ENCODE measurements around the gene MSH5.
"Not testable (repeated sequence)": the region's sequence is repeated elsewhere in the genome, so short reads cannot be mapped to it uniquely, and the experiment has no call there.

Gene MSH5

DNA sequence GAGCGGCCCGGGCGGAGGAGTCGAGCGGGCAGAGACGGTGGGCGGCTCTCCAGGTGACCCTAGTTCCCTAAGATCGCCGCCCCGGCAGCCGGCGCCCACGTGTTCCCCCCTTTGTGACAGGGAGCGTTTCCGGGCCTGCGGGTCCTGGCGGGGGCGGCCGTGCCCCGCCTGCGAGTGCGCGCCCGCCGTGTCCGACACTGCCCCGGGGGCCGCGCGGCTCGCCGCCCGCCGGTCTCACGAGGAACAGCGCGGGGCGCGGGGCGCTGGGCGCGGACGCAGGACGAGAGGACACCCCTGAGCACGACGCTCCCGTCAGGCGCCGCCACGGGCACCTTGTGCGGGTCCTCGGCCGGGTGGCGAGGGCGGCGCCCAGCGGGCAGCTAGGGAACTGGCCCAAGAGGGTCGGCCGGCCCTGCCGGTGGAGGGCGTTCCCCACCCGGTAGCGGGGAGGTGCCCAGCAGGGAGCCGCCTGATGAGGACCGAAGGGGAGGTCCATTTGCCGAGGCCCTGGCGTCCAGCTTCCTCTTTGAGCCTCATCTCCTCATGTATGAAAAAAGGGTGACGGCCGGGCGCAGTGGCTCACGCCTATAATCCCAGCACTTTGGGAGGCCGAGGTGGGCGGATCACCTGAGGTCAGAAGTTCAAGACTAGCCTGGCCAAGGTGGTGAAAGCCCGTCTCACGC lies 56.0 kb downstream of the MSH5 start, which contains the start of gene VARS1:
VARS1 (minus strand) TSS at position 137 of the 683 bp plus-strand sequence. CDS start 535 bp downstream, outside the sequence.
- no peaks in the 10 kb centered on the region; the same call in 1 of the 2 replicates for H3K36me3 ChIP-seq (ENCODE audit: insufficient read depth)
- no peak within 1 kb of the TSS for H3K4me3 ChIP-seq (IDR thresholded peaks at IDR 0.05; ENCODE audit: insufficient read depth, low read depth, low read length)
- peak within 1 kb of the TSS; percentile 82 for H3K27ac ChIP-seq
- TF ChIP-seq, protein P1, sequence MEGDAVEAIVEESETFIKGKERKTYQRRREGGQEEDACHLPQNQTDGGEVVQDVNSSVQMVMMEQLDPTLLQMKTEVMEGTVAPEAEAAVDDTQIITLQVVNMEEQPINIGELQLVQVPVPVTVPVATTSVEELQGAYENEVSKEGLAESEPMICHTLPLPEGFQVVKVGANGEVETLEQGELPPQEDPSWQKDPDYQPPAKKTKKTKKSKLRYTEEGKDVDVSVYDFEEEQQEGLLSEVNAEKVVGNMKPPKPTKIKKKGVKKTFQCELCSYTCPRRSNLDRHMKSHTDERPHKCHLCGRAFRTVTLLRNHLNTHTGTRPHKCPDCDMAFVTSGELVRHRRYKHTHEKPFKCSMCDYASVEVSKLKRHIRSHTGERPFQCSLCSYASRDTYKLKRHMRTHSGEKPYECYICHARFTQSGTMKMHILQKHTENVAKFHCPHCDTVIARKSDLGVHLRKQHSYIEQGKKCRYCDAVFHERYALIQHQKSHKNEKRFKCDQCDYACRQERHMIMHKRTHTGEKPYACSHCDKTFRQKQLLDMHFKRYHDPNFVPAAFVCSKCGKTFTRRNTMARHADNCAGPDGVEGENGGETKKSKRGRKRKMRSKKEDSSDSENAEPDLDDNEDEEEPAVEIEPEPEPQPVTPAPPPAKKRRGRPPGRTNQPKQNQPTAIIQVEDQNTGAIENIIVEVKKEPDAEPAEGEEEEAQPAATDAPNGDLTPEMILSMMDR (conservative IDR thresholded peaks at IDR 0.05; ENCODE audit: low read depth, low read length): peak; percentile 54; the same call in 1 of the 2 replicates
- no peaks in the 10 kb centered on the region for H3K27me3 ChIP-seq (ENCODE audit: insufficient read depth, low read depth)
- H3K9ac ChIP-seq: peak within 1 kb of the TSS; percentile 95
- H4K20me1 ChIP-seq (ENCODE audit: insufficient read depth): no peaks in the 10 kb centered on the region
- H3K4me1 ChIP-seq (ENCODE audit: low read depth, poor library complexity, severe bottlenecking): peaks cover 30% of the 10 kb centered on the region
- H3K4me2 ChIP-seq: peak within 1 kb of the TSS; percentile 99
- peak within 1 kb of the TSS; percentile 67; the same call in 1 of the 2 replicates for H2AFZ ChIP-seq (ENCODE audit: low read depth)
- peaks cover 30% of the 10 kb centered on the region for H3K79me2 ChIP-seq (ENCODE audit: insufficient read depth, low read depth)

- H3K4me3 ChIP-seq (IDR thresholded peaks at IDR 0.05; ENCODE audit: insufficient read depth, low read depth, low read length): no peak overlapping the region
- TF ChIP-seq, protein P1 (conservative IDR thresholded peaks at IDR 0.05; ENCODE audit: low read depth, low read length): no peak
- no peaks in the 10 kb centered on the region for H3K27me3 ChIP-seq (ENCODE audit: insufficient read depth, low read depth)
- no peak overlapping the region for H2AFZ ChIP-seq (ENCODE audit: low read depth)
- H3K36me3 ChIP-seq (ENCODE audit: insufficient read depth): no peaks in the 10 kb centered on the region; the same call in 1 of the 2 replicates
- H3K4me1 ChIP-seq (ENCODE audit: low read depth, poor library complexity, severe bottlenecking): peaks cover 21% of the 10 kb centered on the region
- H3K27ac ChIP-seq: no peak overlapping the region
- H3K4me2 ChIP-seq: no peak overlapping the region
- H3K9ac ChIP-seq: no peak overlapping the region
- H3K79me2 ChIP-seq (ENCODE audit: insufficient read depth, low read depth): peaks cover 34% of the 10 kb centered on the region
- no peaks in the 10 kb centered on the region for H4K20me1 ChIP-seq (ENCODE audit: insufficient read depth)
These were observed 57.2 kb downstream of the MSH5 start for GRCh38 chr6:31796993-31797385.

- Histone ChIP-seq H3K4me2 (no peak overlapping the region), H3K36me3 (ENCODE audit: insufficient read depth) (no peaks in the 10 kb centered on the region; the same call in 1 of the 2 replicates), H3K9ac (no peak overlapping the region), H3K4me3 (IDR thresholded peaks at IDR 0.05; ENCODE audit: insufficient read depth, low read depth, low read length) (no peak overlapping the region), H4K20me1 (ENCODE audit: insufficient read depth) (no peaks in the 10 kb centered on the region), H3K79me2 (ENCODE audit: insufficient read depth, low read depth) (peaks cover 34% of the 10 kb centered on the region), H3K27me3 (ENCODE audit: insufficient read depth, low read depth) (no peaks in the 10 kb centered on the region), H2AFZ (ENCODE audit: low read depth) (no peak overlapping the region), H3K4me1 (ENCODE audit: low read depth, poor library complexity, severe bottlenecking) (peaks cover 21% of the 10 kb centered on the region), H3K27ac (no peak overlapping the region)
- TF ChIP-seq, protein P1 (conservative IDR thresholded peaks at IDR 0.05; ENCODE audit: low read depth, low read length): no peak
These were observed 57.8 kb downstream of the MSH5 start for GRCh38 chr6:31797588-31797987.

DNA sequence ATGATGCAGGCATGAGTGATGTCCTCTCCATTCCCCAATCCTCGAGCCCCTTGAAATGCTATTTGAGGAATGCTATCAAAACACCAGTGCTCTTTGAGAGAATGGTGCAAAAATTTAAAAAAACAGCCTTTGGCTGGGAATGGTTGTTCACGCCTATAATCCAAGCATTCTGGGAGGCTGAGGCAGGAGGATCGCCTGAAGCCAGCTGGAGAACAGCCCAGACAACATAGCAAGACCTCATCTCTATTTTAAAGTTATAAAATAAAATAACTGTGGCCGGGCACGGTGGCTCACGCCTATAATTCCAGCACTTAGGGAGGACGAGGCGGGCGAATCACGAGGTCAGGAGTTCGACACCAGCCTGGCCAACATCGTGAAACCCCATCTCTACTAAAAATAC lies 60.0 kb downstream of the MSH5 start:
- H3K4me2 ChIP-seq: no peak overlapping the region
- H3K4me1 ChIP-seq (ENCODE audit: low read depth, poor library complexity, severe bottlenecking): peaks cover 10% of the 10 kb centered on the region
- no peaks in the 10 kb centered on the region for H4K20me1 ChIP-seq (ENCODE audit: insufficient read depth)
- no peak overlapping the region for H2AFZ ChIP-seq (ENCODE audit: low read depth)
- H3K79me2 ChIP-seq (ENCODE audit: insufficient read depth, low read depth): peaks cover 12% of the 10 kb centered on the region
- no peak overlapping the region for H3K27ac ChIP-seq
- H3K4me3 ChIP-seq (IDR thresholded peaks at IDR 0.05; ENCODE audit: insufficient read depth, low read depth, low read length): no peak overlapping the region
- no peak overlapping the region for H3K9ac ChIP-seq
- H3K27me3 ChIP-seq (ENCODE audit: insufficient read depth, low read depth): no peaks in the 10 kb centered on the region
- TF ChIP-seq, protein P1 (conservative IDR thresholded peaks at IDR 0.05; ENCODE audit: low read depth, low read length): no peak
- H3K36me3 ChIP-seq (ENCODE audit: insufficient read depth): no peaks in the 10 kb centered on the region

DNA sequence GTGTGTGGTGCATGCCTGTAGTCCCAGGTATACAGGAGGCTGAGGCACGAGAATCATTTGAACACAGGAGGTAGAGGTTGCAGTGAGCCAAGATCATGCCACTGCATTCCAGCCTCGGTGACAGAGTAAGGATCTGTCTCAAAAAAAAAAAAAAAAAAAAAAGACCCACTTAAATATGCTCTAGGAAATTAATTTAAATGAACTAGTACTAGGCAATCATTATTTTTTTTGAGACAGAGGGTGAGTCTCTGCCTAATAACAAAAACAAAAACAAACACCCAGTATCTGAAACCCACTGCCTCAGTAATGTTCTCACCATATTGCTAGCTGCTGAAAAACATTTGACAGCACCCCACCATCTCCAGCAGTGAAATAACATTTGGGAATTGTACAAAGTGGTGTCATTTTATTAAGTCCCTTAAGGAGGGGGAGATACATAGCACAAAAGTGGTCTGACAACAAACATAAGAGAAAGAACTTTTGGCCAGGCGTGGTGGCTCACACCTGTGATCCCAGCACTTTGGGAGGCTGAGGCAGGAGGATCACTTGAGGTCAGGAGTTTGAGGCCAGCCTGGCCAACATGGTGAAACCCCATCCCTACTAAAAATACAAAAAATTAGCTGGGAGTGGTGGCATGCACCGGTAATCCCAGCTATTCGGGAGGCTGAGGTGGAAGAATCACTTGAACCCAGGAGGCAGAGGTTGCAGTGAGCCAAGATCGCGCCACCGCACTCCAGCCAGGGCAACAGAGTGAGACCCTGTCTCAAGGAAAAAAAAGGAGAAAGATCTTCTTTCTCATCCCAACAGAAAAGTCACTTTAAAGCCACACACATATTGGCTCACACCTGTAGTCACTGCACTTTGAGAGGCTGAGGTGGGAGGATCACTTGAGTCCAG lies 61.5 kb downstream of the MSH5 start:
- not testable (repeated sequence) for H3K4me3 ChIP-seq (IDR thresholded peaks at IDR 0.05; ENCODE audit: insufficient read depth, low read depth, low read length); H3K36me3 ChIP-seq (ENCODE audit: insufficient read depth); H4K20me1 ChIP-seq (ENCODE audit: insufficient read depth); H3K27me3 ChIP-seq (ENCODE audit: insufficient read depth, low read depth); H3K4me2 ChIP-seq; H2AFZ ChIP-seq (ENCODE audit: low read depth); H3K9ac ChIP-seq; H3K27ac ChIP-seq
- H3K79me2 ChIP-seq (ENCODE audit: insufficient read depth, low read depth): peaks cover 15% of the 10 kb centered on the region
- H3K4me1 ChIP-seq (ENCODE audit: low read depth, poor library complexity, severe bottlenecking): peaks cover 17% of the 10 kb centered on the region
